Skin of body (tissue), 2 donors: Measurements from ENCODE around the gene LONP2. TPM values are rescaled to one million over a fixed set of nuclear protein-coding genes. Genes with fewer than 3 reads are reported as not detected.
"Not testable (repeated sequence)": the region's sequence is repeated elsewhere in the genome, so short reads cannot be mapped to it uniquely, and the experiment has no call there.

Source experiments
- DNase-seq: peaks from one replicate; lab custom pipeline; 2025; lab: John Stamatoyannopoulos, UW
- total RNA-seq: library from RNA; depleted of rRNA; stranded (reverse); fragments of >200 nt; gene quantifications from one replicate; pipeline ENCODE4 v1.2.3, GENCODE V29; 2014

LONP2 gene
- total RNA-seq, 1 donor from 2014 or later: 65.1 TPM

DNA sequence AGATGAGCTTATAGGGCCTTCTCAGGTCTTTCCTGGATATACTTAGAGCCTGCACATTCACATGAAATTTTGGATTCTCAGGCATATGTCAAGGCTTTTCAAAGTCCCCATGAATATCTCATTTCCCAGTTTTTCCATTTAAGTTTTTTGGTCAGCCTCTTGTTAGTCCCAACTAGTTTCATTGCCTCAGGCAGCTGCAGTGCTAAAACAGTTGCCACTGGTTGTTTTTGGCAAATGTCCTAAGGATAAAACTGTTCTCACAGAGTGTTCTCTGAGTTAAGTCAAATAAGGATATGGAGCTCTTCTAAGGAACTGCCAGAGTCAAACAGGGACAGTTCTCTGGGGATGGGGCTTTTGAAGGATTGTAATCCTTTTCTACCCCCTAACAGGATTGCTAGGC, 43.1 kb downstream of the LONP2 start:
- no peak for DNase-seq

DNA sequence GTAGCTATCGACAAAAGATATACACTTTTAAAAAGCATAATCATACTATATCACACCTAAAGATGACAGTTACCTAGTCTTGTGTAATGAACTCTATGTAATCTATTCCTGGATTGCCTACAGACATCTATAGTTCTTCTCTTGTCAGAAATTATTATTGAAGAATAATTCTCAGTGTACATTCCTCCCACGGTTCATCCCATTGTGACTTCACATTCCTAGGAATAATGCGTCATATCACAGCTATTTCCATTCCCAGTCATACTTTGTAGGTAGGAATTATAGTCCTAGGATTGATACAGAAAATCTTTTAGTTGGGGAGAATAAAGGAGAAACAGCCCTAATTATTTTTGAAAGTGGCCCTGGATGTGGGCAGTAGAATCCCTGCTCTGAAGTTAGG, 47.2 kb downstream of the LONP2 start:
- DNase-seq: no peak

DNA sequence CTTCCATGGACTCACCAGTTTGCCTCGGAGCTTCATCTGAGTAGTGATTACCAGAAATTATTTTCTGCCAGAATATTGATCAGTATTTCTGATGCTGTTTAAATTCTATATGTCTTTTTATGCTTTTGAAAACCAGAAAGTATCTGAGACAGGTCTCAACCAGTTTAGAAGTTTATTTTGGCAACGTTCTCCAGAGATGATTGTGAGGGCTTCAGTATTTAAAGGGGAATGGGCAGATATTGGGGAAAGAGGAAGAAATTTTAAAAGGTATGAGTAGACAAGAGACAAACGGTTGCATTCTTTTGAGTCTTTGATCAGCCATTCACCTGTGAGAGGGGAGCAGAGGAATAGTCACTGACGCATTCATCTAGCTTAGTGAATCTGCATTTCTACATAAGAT, 47.7 kb downstream of the LONP2 start:
- DNase-seq: no peak

DNA sequence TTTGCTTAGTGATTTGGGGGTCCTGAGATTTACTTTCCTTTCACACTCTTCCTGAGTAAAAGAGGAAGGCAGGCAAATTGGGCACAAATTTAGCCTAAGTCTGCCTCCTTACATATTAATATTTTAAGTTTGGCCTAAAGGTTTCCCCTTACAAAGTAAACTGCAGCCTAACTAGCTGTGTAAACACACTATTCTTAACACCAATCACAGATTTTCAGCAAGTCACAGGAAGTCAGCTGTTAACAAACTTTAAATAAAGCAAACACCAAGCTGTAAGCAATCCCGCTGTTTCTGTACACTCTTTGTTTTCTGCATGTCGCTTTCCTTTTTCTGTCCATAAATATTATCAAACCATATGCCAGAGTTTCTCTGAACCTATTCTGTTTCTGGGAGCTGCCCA, 48.4 kb downstream of the LONP2 start:
- DNase-seq: no peak

- no peak for DNase-seq
Observed at GRCh38 chr16:48294724-48295123, 50.6 kb downstream of the LONP2 start.

DNA sequence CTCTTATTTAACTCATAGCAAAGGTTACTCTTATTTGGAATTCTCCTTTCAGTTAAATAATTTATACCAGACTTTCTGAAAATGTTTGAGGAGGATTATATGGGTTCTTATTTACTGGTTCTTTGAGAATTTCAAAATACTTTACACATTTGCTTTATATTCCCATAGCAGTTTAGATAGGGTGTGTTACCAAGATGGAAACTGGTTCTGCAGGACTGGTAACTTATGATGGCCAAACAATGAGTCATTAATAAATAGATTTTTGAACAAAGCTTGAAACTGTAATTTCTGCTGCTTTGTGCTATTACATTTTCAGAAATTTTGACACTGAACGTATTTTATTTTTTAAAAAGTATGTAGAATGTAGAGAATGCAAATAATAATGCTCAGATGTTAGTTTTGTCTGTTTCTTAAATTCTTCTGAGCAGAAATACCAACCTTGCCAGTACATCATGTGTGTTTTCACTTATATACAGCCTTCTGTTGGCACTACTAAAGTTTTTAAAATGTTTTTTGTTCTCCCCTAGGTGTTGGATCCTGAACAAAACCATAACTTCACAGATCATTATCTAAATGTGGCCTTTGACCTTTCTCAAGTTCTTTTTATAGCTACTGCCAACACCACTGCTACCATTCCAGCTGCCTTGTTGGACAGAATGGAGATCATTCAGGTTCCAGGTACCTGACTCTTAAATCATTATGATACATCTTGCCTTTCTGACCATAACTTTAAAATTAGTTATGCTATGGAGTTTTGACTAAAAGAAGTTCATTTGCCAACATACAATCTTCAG, 51.6 kb downstream of the LONP2 start:
- no peak for DNase-seq

GRCh38 chr16:48299471-48299870, 55.4 kb downstream of the LONP2 start:
- no peak for DNase-seq

- DNase-seq: peak; percentile 11
Observed at GRCh38 chr16:48300391-48300856, 56.3 kb downstream of the LONP2 start.

DNA sequence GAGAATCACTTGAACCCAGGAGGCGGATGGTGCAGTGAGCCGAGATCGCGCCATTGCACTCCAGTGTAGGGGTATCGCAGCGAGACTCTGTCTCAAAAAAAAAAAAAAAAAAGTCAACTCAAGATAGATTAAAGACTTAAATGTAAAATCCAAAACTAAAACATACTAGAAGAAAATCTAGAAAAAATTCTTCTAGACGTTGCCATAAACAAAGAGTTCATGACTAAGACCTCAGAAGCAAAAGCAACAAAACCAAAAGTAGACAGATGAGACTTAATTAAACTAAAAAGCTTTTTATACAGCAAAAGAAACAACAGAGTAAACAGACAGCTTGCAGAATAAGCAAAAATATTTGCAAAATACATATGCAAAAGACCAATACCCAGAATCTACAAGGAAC, 64.4 kb downstream of the LONP2 start:
- DNase-seq: no peak

GRCh38 chr16:48310908-48311641, 67.0 kb downstream of the LONP2 start:
- DNase-seq: no peak

DNA sequence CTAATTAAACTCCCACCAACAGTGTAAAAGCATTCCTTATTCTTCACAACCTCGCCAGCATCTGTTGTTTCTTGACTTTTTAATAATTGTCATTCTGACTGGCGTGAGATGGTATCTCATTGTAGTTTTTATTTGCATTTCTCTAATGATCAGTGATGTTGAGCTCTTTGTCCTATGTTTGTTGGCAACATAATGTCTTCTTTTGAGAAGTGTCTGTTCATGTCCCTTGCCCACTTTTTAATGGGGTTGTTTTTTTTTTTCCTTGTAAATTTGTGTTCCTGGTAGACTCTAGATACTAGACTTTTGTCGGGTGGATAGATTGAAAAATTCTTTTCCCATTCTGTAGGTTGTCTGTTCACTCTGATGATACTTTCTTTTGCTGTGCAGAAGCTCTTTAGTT, 69.8 kb downstream of the LONP2 start:
- not testable (repeated sequence) for DNase-seq

DNA sequence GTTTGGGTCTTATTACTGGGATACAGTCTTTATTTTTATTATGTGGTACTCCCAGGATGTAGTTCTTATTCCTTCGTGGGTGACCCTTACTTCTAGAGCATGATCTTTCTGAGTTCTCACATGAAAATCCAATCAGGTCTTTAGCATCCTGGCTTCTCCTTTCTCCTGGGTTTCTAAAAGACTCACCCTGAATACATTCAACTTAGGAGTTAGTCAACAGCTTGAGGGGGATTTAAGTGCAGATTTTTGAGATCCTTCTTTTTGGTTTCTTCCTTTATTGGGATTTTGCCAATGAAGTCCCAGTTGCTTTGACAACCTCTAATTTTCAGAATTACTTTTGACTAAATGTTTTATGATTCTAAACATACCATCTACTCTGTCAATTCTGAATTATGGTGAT, 72.9 kb downstream of the LONP2 start:
- DNase-seq: no peak

GRCh38 chr16:48317614-48318315, 73.7 kb downstream of the LONP2 start:
- no peak for DNase-seq

DNA sequence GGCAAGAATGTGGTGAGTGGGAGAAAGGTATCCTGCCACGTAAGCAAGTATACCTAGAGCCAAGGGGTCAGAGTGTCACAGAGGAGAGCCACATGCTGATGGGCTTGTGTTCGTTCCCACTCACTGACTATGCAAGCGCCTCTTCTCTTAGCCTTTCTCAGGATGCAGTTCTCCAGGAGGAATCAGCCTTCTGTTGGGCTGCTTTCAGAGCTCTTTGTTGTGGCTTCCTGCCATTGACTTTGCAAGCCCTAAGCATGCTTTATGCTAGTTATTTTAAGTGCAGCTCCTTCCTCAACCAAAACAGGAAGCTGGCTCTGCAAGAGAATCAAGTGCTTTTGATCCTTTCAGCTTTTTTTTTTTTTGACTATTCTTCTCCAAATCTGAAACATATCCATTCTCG, 74.5 kb downstream of the LONP2 start:
- DNase-seq: peak; percentile 15

DNA sequence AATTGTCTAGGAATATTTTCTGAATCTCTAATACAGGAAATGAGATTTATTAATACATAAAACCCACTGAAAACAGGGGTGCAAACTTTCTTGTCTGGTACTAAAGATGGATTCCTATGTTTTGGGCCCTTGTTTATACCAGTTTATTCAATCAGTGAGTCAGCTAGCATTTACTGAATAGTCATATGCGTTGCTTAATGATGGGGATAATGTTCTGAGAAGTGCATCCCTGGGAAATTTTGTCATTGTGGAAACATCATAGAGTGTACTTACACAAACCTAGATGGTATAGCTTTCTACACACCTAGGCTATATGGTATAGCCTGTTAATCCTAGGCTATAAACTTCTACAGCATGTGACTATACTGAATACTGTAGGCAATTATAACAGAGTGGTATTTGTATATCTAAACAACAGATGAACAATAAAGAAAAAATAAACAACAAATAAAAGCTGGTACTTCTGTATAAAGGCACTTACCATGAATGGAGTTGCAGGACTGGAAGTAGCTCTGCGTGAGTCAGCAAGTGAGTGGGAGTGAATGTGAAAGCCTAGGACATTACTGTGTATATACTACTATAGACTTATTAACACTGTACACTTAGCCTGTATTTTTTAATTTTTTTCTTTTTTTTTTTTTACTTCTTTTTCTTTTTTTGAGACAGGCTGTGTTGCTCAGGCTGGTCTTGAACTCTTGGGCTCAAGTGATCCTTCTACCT, 77.4 kb downstream of the LONP2 start:
- no peak for DNase-seq

GRCh38 chr16:48323783-48324775, 80.0 kb downstream of the LONP2 start:
- DNase-seq: no peak

GRCh38 chr16:48326915-48327314, 82.8 kb downstream of the LONP2 start:
- DNase-seq: no peak

DNA sequence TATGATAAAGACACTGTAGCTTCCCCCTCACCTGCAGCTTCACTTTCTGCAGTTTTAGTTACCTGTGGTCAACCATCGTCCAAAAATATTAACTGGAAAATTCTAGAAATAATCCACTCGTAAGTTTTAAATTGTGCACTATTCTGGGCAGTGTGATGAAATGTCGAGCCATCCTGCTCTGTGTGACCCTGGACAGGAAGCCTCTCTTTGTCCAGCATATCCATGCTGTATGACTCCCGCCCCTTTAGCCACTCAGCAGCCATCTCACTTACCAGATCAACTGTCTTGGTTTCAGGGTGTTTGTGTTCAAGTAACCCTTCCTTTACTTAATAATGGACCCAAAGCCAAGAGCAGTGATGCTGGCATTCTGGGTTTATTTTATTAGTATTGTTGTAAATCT, 85.0 kb downstream of the LONP2 start:
- DNase-seq: no peak

DNA sequence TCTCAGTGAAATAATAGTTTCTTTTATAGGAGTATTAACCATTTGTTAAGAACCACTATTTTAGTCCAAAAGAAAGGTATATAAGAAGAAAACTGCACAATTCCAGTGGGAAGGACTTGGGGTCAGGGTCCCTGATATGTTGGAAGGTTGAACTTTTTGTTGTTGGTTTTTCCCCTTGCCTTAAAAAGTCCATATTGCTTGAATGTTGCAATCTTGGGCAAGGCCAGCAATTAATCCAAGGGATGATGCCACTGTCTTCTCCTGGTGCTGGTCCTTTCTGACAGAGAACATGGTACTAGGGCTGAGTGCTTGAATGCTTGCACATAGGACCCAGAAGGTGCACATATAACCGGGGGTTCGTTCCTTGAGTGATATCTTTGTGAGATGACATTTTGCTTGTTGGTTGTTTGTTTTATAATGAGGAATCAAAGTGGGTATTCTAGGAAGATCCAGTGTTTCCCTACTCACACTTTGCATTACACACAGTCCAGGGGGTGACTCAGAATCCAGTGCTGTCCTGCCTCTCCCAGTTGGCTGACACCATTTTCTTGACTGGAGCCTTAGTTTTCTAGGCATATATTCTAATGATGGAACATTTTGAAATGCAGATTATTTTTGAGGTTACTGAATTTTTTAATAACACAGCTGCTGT, 86.2 kb downstream of the LONP2 start:
- DNase-seq: no peak

DNA sequence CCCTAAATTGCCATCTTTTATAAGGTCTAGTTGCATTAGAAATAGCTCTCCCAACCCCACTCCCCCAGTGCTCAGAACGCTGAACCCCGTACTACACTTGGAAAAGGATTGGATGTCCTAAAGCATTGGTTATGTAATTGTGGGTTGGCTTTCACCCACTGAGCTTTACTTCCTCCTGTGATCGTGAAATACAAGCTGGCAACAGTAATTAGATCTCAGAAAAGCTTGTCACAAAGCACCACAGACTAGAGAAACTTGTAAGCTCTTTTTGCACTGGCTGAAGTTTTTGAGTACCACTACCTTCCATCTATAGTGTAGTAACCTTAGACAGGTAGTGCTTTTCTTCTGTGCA, 86.7 kb downstream of the LONP2 start:
- DNase-seq: no peak
